C4-2B (cell line): Measurements from ENCODE around the gene PLEKHO2.

ENCODE experiments used
- ZFX ChIP-seq: fragments of 450-650 bp; IDR thresholded peaks from 2 replicates; pipeline ENCODE4 v1.6.1; 2017
- TF ChIP-seq, protein P1 (sequence below): fragments of 450-650 bp; conservative IDR thresholded peaks from 2 replicates; pipeline ENCODE4 v1.5.1; 2017; ENCODE audit warnings: mild to moderate bottlenecking

DNA sequence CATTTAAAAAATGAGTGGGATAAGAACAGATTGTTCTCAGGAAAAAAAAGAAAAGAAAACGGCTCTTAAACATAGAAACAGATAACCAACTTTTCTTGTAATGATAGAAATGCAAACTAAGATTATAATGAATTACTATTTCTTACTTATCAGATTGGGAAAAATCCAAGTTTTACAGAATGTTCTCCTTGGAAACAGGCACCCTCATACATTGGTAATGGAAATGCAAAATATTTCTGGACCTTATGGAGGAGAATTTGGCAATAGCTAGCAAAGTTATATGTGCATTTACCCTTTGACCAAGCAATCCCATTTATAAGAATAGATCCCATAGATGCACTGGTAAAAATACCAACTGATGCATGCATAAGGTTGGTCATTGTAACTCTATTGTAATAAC is 66.3 kb downstream of the PLEKHO2 start:
- TF ChIP-seq, protein P1, sequence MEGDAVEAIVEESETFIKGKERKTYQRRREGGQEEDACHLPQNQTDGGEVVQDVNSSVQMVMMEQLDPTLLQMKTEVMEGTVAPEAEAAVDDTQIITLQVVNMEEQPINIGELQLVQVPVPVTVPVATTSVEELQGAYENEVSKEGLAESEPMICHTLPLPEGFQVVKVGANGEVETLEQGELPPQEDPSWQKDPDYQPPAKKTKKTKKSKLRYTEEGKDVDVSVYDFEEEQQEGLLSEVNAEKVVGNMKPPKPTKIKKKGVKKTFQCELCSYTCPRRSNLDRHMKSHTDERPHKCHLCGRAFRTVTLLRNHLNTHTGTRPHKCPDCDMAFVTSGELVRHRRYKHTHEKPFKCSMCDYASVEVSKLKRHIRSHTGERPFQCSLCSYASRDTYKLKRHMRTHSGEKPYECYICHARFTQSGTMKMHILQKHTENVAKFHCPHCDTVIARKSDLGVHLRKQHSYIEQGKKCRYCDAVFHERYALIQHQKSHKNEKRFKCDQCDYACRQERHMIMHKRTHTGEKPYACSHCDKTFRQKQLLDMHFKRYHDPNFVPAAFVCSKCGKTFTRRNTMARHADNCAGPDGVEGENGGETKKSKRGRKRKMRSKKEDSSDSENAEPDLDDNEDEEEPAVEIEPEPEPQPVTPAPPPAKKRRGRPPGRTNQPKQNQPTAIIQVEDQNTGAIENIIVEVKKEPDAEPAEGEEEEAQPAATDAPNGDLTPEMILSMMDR, result no peak
- no peak for TF ChIP-seq ZFX
